Small intestine (tissue), 7 donors: ENCODE results near the gene SMYD3. TPM values are rescaled to one million over a fixed set of nuclear protein-coding genes. Genes with fewer than 3 reads are reported as not detected.
"Not testable (repeated sequence)": the region's sequence is repeated elsewhere in the genome, so short reads cannot be mapped to it uniquely, and the experiment has no call there.

Experiments
- DNase-seq, 2 donors: peaks; one replicate each; pipeline versions ENCODE4 v3.0.0 to v3.0.0-alpha.2; 2013
- FAIRE-seq: peaks from 2 replicates; lab custom pipeline; 2012; peaks lifted over from hg19 to GRCh38; lab: Jason Lieb, UNC
- H3K27ac ChIP-seq, 3 donors: one replicate each; pipeline ENCODE4 v1.5.1; 2013; ENCODE audit warnings: low read length in 2 of 3, mild to moderate bottlenecking in 2 of 3, control low read depth in 1 of 3, inconsistent platforms in 1 of 3, low read depth in 1 of 3, moderate library complexity in 1 of 3
- H3K27me3 ChIP-seq, 3 donors: one replicate each; pipeline ENCODE4 v1.6.1; 2013; ENCODE audit warnings: low read length in 3 of 3, inconsistent platforms in 1 of 3; ENCODE audit not compliant: control insufficient read depth in 3 of 3, insufficient read depth in 3 of 3
- H3K36me3 ChIP-seq, 3 donors: one replicate each; pipeline ENCODE4 v1.6.1; 2013; ENCODE audit warnings: low read length in 3 of 3, inconsistent platforms in 1 of 3, low read depth in 1 of 3, mild to moderate bottlenecking in 1 of 3, moderate library complexity in 1 of 3; ENCODE audit not compliant: control insufficient read depth in 3 of 3, insufficient read depth in 2 of 3
- H3K4me1 ChIP-seq, 3 donors: one replicate each; pipeline ENCODE4 v1.6.1; 2013; ENCODE audit warnings: low read length in 2 of 3, inconsistent platforms in 1 of 3, low read depth in 1 of 3, mild to moderate bottlenecking in 1 of 3, moderate library complexity in 1 of 3; ENCODE audit not compliant: control insufficient read depth in 3 of 3, insufficient read depth in 2 of 3
- H3K4me3 ChIP-seq, 3 donors: one replicate each; pipeline ENCODE4 v1.5.1; 2013; ENCODE audit warnings: low read length in 3 of 3, control low read depth in 1 of 3, inconsistent platforms in 1 of 3, low read depth in 1 of 3, mild to moderate bottlenecking in 1 of 3, moderate library complexity in 1 of 3
- H3K9me3 ChIP-seq, 2 donors: one replicate each; pipeline ENCODE4 v1.6.1; 2013; ENCODE audit warnings: low read depth in 1 of 2, low read length in 1 of 2; ENCODE audit not compliant: control insufficient read depth in 2 of 2, insufficient read depth in 1 of 2
- WGBS, 3 donors: extraction: QIAGEN DNeasy Blood & Tissue Kit; methylation state at CpG; one replicate each; pipeline ENCODE4 v1.1.7; 2013; 5-methylcytosine and 5-hydroxymethylcytosine counted together
- polyA plus RNA-seq, 4 donors: library from polyadenylated mRNA; stranded (reverse) in 3 of 4; unstranded in 1 of 4; fragments of 200-250 nt in 3 of 4; fragments of 120-200 nt in 1 of 4; gene quantifications; one replicate each; pipeline versions ENCODE4 v1.2.1 to v1.2.3, GENCODE V29; 2013
- donor health status: healthy with polysubstance abuse.
- donor health status: control.
- donor health status: control.
- donor health status: Bipolar disorder and iron deficiency.
- donor health status: healthy.

SMYD3 gene
- polyA plus RNA-seq, 4 donors = 5.4 to 10.1 (median 8.5) TPM

DNA sequence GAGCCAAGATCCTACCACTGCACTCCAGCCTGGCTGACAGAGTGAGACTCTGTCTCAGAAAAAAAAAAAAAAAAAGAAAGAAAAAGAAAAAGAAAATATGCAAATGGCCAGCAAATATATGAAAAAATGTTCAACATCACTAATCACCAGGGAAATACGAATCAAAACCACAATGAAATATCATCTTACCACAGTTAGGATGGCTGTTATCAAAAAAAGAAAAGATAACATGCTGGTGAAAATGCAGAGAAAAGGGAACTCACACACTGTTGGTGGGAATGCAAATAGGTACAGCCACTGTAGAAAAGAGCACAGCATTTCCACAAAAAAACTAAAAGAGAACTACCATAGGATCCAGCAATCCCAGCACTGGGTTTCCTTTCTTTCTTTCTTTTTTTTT lies 477.5 kb downstream of the SMYD3 start:
- Histone ChIP-seq H3K27me3 (no peaks in the 10 kb centered on the region), H3K36me3 (no peaks in the 10 kb centered on the region), H3K4me1 (peaks cover 0 to 4% (median 0%) of the 10 kb centered on the region in 3 donors), H3K9me3 (no peaks in the 10 kb centered on the region), H3K4me3 (no peak overlapping the region), H3K27ac (no peak overlapping the region)
- 67 to 79% (median 71%) methylated on average over 1 of the region's 1 CpG for WGBS, 3 donors
- no peak for DNase-seq
- FAIRE-seq = no peak

- not testable (repeated sequence) for H3K9me3 ChIP-seq, H3K4me1 ChIP-seq, H3K4me3 ChIP-seq, H3K36me3 ChIP-seq, H3K27ac ChIP-seq, DNase-seq, FAIRE-seq, H3K27me3 ChIP-seq
- 97 to 100% (median 98%) methylated on average over 1 of the region's 1 CpG for WGBS, 3 donors
These were observed 483.0 kb downstream of the SMYD3 start for GRCh38 chr1:246024118-246024517.

DNA sequence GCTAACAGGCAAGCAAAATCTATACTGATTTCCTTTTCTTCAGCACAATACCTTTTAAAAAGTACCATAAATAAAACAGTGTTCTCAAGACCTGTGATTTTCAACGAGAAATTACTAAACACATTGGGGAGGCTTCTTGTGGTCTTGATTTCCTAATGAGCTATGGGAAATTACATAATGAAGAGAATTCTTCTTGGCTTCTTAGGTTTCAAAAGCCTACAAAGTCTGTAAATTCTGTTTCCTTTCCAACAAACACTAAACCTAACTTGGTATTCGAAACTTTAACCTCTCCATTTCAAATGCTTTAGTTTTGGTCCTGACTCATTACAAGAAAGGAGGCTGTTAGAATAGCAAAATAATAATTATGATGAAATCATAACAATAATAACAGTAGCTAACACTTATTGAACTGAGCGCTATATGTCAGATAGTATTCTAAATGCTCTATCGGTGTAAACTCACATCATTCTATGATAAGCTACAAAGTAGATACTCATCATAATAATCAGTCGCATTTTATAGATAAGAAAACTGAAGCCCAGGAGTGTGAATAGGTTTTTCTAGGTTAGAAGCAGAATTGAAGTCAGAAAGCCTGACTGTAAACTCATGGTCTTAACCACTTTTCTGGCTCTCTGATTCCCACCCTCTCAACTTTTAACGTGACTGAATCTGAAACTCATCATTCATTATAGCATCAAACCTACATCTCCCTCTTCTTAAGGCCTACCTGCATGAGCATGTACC lies 486.7 kb downstream of the SMYD3 start:
- WGBS, 3 donors = 67 to 82% (median 71%) methylated on average over 6 of the region's 6 CpGs
- no peak for FAIRE-seq

DNA sequence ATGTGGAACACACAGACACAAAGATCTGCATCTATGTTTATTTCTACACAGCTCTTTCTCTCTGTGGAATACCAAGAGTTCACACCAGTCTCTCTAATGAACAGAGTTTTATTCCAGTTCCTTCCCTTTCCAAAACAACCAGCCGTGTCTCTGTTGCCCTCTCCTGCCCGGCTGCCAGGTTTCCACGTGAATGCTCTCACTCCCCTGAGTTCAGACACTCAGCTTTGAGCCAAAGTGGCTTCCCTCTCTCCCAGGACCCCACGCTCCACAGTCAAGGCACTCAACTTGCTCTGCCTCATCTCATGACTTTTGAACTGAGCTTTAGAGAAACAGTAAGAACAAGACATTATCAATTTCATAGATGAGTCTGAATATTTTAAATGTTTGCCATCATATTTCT lies 488.9 kb downstream of the SMYD3 start:
- Histone ChIP-seq H3K4me3 (no peak overlapping the region), H3K36me3 (no peaks in the 10 kb centered on the region), H3K9me3 (no peaks in the 10 kb centered on the region), H3K4me1 (peaks cover 0 to 1% (median 0%) of the 10 kb centered on the region in 3 donors), H3K27ac (no peak overlapping the region), H3K27me3 (no peaks in the 10 kb centered on the region)
- FAIRE-seq = no peak
- DNase-seq = no peak
- WGBS, 3 donors = 78 to 92% (median 86%) methylated on average over 4 of the region's 4 CpGs

More for the DNA sequence above, 486.7 kb downstream of the SMYD3 start:
- H3K27ac ChIP-seq = no peak overlapping the region
- H3K4me3 ChIP-seq = no peak overlapping the region
- no peaks in the 10 kb centered on the region for H3K27me3 ChIP-seq
- no peaks in the 10 kb centered on the region for H3K9me3 ChIP-seq
- DNase-seq = no peak
- no peaks in the 10 kb centered on the region for H3K4me1 ChIP-seq
- H3K36me3 ChIP-seq = no peaks in the 10 kb centered on the region

DNA sequence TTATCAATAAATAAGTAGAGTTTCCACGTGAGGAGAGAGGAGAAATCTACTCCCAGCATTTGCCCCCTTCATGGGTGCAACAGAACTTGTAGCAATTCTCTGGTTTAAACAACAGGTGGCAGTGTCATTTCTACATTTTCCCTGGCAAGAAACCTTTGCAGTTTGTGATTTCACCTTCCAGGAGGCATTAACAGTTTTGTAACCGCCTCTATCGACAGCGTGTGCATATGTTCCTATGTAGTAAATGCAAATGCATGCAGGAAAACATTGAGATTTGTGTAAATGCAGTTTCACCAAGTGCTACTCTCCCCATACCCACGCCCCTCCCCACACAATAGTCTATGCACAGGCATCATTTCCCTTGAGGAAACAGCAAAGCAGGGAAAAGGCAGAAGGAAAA lies 494.7 kb downstream of the SMYD3 start:
- Histone ChIP-seq H3K9me3 (no peaks in the 10 kb centered on the region), H3K36me3 (no peaks in the 10 kb centered on the region), H3K4me3 (no peak overlapping the region), H3K27ac (no peak overlapping the region), H3K27me3 (no peaks in the 10 kb centered on the region), H3K4me1 (peaks cover 0 to 1% (median 0%) of the 10 kb centered on the region in 3 donors)
- peak; percentile 50 to 51 for DNase-seq
- FAIRE-seq = no peak
- 23 to 29% (median 26%) methylated on average over 5 of the region's 5 CpGs for WGBS, 3 donors

- H3K27me3 ChIP-seq = no peaks in the 10 kb centered on the region
- 83 to 94% (median 86%) methylated on average over 3 of the region's 3 CpGs for WGBS, 3 donors
- DNase-seq (no peak), FAIRE-seq (no peak)
- no peaks in the 10 kb centered on the region for H3K9me3 ChIP-seq
- no peaks in the 10 kb centered on the region for H3K36me3 ChIP-seq
- H3K27ac ChIP-seq = no peak overlapping the region
- H3K4me3 ChIP-seq = no peak overlapping the region
- H3K4me1 ChIP-seq = peaks cover 0 to 1% (median 0%) of the 10 kb centered on the region in 3 donors
These were observed 496.7 kb downstream of the SMYD3 start for GRCh38 chr1:246010386-246010785.

DNA sequence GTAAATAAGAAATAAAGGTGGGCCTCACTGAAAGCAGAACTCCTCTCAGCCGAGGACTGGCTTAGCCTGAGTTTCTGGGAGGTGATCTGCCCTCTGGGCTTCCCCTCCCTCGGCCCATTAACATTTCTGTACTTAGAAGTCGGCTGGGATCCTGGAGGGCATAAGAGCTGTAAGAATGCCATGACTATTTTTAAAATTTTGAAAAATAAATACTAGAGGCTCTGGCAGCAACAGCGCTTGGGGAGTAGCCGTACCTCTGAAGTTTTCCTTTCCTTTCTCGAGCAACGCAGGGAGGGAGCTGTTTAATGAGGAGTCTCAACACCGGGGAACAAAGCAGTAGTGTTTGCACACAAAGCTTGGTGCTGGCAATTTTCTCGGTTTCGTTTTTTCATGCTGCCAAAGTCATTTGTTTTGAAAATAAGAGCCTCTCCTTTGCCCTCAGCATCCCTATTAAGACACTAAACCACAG lies 498.7 kb downstream of the SMYD3 start:
- Histone ChIP-seq H3K36me3 (no peaks in the 10 kb centered on the region), H3K27me3 (no peaks in the 10 kb centered on the region), H3K4me1 (no peaks in the 10 kb centered on the region), H3K27ac (no peak overlapping the region), H3K4me3 (no peak overlapping the region), H3K9me3 (no peaks in the 10 kb centered on the region)
- FAIRE-seq (no peak), DNase-seq (peak in 1 of 2 donors; percentile 39)
- 31 to 66% (median 57%) methylated on average over 10 of the region's 10 CpGs for WGBS, 3 donors

GRCh38 chr1:246005067-246005466 lies 502.0 kb downstream of the SMYD3 start:
- H3K9me3 ChIP-seq = no peaks in the 10 kb centered on the region
- H3K4me1 ChIP-seq = no peaks in the 10 kb centered on the region
- 56 to 68% (median 62%) methylated on average over 3 of the region's 3 CpGs for WGBS, 3 donors
- no peak overlapping the region for H3K27ac ChIP-seq
- H3K27me3 ChIP-seq = no peaks in the 10 kb centered on the region
- H3K4me3 ChIP-seq = no peak overlapping the region
- no peak for FAIRE-seq
- H3K36me3 ChIP-seq = no peaks in the 10 kb centered on the region
- DNase-seq = no peak
